Measurements from ENCODE around the gene NOL12.
"Not testable (repeated sequence)": the region's sequence is repeated elsewhere in the genome, so short reads cannot be mapped to it uniquely, and the experiment has no call there.

Gene NOL12

DNA sequence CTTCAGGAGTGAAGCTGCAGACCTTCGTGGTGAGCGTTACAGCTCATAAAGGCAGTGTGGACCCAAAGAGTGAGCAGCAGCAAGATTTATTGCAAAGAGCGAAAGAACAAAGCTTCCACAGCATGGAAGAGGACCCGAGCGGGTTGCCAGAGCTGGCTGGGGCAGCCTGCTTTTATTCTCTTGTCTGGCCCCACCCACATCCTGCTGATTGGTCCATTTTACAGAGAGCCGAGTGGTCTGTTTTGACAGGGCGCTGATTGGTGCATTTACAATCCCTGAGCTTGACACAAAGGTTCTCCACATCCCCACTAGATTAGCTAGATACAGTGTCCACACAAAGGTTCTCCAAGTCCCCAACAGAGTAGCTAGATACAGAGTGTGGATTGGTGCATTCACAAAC lies 31.1 kb downstream of the NOL12 start:
- DNase-seq: not testable (repeated sequence)

- not testable (repeated sequence) for DNase-seq
Measured at GRCh38 chr22:37717746-37718305, 31.7 kb downstream of the NOL12 start.

GRCh38 chr22:37725551-37726240 lies 39.6 kb downstream of the NOL12 start:
- DNase-seq: no peak

- peak; percentile 27 for DNase-seq
Measured at GRCh38 chr22:37726241-37726887, 40.2 kb downstream of the NOL12 start.

GRCh38 chr22:37728620-37729019 lies 42.5 kb downstream of the NOL12 start:
- no peak for DNase-seq

DNA sequence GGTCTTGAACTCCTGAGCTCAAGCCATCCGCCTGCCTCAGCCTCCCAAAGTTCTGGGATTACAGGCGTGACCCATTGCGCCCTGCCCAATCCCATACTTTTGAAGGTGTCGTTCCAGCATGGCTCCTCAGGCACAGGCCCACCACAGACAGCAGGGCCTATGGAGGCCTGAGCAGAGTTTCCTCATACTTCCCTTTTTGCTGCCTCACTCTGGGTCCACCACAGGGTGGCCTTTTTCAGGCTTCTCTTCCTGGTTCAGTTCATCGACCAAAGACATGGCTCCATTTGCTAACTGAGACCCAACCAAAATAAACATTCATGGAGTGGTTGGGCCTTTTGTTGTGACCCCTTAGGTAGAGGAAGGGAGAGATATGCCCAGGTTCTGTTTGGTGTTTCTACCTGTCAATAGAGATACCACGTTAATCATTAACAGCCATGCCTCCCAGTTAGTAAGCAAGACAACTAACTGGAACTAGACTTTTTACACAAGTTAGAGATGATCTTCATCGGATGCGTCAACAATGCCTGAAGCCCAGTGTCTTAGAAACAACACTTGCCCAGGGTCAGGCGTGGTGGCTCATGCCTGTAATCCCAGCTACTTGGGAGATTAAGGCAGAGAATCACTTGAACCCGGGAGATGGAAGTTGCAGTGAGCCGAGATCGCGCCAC lies 45.8 kb downstream of the NOL12 start:
- DNase-seq: no peak

- DNase-seq: no peak
Measured at GRCh38 chr22:37732699-37733607, 46.8 kb downstream of the NOL12 start.

DNA sequence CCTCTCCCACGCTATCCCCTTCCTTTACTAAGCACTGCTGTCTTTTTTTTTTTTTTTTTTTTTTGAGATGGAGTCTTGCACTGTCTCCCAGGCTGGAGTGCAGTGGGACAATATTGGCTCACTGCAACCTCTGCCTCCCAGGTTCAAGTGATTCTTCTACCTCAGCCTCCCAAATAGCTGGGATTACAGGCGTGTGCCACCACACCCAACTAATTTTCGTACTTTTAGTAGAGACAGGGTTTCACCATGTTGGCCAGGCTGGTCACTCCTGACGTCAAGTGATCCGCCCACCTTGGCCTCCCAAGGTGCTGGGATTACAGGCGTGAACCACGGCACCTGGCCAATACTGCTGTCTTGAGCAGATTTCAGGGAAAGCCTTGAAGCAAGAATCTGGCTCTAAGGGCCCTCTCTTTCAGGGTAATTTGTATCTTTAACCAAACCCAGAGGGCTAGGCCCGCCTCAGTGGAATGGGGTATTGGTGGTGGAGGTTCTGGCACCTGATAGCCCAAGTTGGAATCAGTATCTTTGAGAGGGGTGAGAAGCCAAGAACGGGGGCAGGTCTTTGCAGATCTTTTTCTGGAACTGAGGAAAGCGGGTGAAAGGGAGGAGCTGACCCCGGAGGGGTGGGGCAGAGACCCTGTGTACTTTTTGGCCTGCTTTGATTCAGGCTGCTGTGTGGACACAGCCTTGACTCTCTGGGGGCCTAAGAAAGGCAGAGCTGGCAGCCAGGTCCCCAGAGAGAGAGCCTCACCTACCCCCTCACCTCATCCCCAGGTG lies 47.7 kb downstream of the NOL12 start:
- no peak for DNase-seq

DNA sequence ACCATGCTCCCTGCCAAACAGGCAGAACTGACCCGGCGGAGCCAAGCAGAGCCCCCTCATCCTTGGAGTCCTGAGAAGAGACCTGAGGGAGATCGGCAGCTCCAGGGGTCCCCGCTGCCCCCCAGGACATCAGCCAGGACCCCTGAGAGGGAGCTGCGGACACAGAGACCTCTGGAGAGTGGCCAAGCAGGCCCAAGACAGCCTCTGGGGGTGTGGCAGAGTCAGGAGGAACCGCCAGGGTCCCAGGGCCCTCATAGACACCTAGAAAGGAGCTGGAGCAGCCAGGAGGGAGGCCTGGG lies 48.2 kb downstream of the NOL12 start:
- DNase-seq: no peak

DNA sequence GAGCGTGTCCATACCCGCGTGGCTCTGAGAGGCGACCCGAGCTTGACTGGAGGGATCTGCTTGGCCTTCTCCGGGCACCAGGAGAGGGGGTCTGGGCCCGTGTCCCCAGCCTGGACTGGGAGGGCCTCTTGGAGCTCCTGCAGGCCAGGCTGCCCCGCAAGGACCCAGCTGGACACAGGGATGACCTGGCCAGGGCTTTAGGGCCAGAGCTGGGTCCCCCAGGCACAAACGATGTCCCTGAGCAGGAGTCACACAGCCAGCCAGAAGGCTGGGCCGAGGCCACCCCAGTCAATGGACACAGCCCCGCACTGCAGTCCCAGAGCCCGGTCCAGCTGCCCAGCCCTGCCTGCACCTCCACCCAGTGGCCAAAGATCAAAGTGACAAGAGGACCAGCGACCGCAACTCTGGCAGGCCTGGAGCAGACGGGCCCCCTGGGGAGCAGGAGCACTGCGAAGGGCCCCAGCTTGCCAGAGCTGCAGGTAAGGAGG lies 48.9 kb downstream of the NOL12 start:
- no peak for DNase-seq

DNA sequence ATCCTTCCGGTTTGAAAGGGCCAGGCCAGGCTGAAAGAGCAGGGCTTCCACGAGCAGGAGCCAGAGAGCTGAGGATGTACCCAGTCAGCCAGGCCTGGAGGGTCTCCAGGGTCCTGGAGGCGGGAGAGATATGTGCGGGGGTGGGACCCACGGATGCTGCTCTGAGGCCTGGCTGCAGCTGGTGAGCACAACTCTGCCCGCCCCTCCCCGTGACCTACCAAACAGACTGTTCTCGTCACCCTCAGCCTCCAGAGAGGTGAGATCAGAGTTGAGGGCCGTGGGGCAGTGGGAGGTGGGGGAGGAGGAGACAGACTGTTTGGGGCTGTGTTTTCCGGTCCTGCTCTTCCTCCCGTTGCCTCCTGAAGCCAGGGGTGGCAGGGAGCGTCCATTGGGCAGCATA lies 52.9 kb downstream of the NOL12 start:
- no peak for DNase-seq

DNA sequence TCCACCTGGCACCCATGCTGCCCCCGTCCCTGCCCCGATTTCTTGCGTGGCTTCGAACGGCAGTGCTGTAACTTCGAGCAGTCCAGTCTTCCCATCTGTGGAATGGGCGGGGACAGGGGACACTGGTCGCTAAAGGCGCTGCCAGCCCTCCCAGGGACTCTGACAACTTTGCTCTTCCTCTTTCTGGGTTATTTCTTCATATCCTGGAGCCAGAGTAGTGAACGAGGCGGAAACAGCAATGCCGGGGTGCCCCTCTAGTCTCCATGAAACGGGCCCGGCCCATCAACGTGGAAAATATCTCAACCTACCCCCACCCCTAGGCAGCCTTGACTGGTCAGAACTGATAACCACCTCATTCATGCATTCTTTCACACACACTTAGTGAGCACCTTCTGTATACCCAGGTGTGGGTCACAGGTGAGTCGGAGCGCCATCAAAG lies 53.5 kb downstream of the NOL12 start:
- DNase-seq: no peak

DNA sequence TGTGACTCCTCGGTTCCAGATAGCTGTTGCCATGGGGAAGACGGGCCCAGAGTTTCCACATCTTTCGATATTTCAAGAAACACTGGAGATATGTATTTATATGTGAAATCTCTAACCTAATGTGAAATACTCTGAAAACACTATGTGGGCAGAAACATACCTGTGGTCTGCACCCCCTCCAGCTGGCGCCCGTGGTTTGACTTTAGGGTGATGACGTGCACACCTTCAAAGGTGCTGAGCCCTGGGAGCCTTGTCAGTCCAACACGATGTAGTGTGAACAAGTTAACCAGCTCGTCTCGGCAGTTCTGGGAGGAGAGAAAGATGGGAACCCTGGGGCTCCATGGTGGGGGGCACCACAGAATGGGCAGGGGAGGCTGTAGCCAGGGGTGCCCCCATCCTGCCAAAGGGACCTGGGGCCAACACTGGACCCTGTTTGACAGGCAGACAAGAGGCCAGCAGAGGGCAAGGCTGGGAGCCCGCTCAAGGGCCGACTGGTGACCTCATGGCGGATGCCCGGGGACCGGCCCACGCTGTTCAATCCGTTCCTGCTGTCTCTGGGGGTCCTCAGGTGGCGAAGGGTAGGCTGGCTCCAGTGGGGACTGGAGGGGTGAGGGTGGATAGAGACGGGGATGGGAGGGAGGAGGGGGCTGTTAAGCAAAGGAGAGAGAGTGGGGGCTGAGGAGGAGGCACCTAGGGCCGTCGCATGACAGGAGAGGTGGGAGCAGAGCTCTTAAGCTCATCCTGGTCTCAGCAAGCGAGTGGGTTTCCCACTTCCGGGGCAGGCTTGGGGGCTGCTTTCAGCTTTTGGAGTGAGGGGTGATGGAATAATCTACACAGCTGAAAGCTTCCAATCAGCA lies 54.5 kb downstream of the NOL12 start:
- DNase-seq: no peak

GRCh38 chr22:37741312-37741795 lies 55.2 kb downstream of the NOL12 start:
- no peak for DNase-seq

DNA sequence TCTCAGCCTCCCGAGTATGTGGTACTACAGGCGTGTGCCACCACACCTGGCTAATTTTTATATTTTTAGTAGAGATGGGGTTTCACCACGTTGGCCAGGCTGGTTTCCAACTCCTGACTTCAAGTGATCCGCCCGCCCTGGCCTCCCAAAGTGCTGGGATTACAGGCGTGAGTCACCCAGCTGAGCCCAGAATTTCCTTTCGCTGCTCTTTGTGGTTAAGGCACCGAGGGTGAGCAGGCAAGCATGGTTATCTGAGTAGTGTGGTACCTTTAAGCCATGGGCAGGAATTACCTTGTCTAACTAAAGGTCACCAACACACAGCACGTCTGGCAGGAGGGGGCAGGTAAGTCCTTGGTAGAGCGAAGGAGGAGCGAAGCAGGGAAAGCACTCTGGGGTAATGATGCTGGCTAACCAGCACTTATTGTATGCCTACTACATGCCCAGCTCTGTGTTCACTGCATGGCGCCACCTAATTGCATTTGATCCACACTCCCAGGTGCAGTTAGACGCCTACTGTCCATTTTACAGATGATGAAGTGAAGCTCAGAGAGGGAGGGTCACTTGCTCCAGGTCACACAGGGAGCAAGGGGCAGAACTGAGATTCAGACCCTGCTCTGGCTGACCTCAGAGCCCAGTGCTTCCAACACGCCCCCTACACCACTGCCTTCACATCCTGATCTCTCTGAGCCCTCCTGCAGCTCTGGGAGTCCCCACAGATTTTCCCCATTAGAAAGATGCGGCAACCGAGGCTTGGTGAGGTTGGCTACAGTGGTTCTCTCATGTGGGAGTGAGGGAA lies 56.4 kb downstream of the NOL12 start:
- DNase-seq: no peak
